NCI-H1105 (cell line): ENCODE measurements around the gene KRT9.

Experiments used
- DNase-seq: peaks from one replicate; lab custom pipeline; 2025; lab: John Stamatoyannopoulos, UW

Gene KRT9

GRCh38 chr17:41529491-41529915 is 42.4 kb downstream of the KRT9 start:
- no peak for DNase-seq

GRCh38 chr17:41528959-41529353 is 42.9 kb downstream of the KRT9 start:
- no peak for DNase-seq

GRCh38 chr17:41527063-41528023 is 44.5 kb downstream of the KRT9 start:
- no peak for DNase-seq

GRCh38 chr17:41524261-41524660 is 47.6 kb downstream of the KRT9 start:
- no peak for DNase-seq

GRCh38 chr17:41523787-41524186 is 48.1 kb downstream of the KRT9 start:
- peak; percentile 78 for DNase-seq

- no peak for DNase-seq
These were observed 48.6 kb downstream of the KRT9 start for GRCh38 chr17:41523225-41523593.

GRCh38 chr17:41522301-41523224 is 49.3 kb downstream of the KRT9 start:
- DNase-seq, result no peak

- DNase-seq, result no peak
These were observed 50.1 kb downstream of the KRT9 start for GRCh38 chr17:41521574-41522261.

GRCh38 chr17:41520821-41521521 is 50.9 kb downstream of the KRT9 start:
- DNase-seq, result peak; percentile 96

GRCh38 chr17:41519501-41520224 is 52.2 kb downstream of the KRT9 start:
- DNase-seq, result peak; percentile 89

GRCh38 chr17:41518789-41519449 is 52.9 kb downstream of the KRT9 start, which contains the start of gene KRT15:
Gene KRT15, minus strand, starts transcription at chr17:41518890. Its CDS starts 63 bp downstream, at chr17:41518827.
- peak; percentile 43 for DNase-seq

- DNase-seq, result no peak
These were observed 53.8 kb downstream of the KRT9 start for GRCh38 chr17:41518031-41518430.

GRCh38 chr17:41516830-41517283 is 55.0 kb downstream of the KRT9 start:
- DNase-seq, result no peak

GRCh38 chr17:41516147-41516829 is 55.6 kb downstream of the KRT9 start:
- no peak for DNase-seq
